HCT116 (cell line): ENCODE data around the gene PTX3. TPM values are rescaled to one million over a fixed set of nuclear protein-coding genes. Genes with fewer than 3 reads are reported as not detected.

Experiments used
- ATAC-seq: fragments of 200-7000 bp; cut with Tn5 transposase; 2 replicates; pipeline ENCODE4 v1.9.1; 2020; ENCODE audit warnings: mild to moderate bottlenecking, moderate library complexity
- BruUV-seq: library from RNA; stranded (reverse); fragments of 400-500 nt; replicated peaks from 2 replicates; lab custom pipeline; 2021; lab: Mats Ljungman, UMichigan
- CTCF ChIA-PET: fragments of 300-600 bp; sonication (Branson Sonifier 250); formaldehyde crosslinking; loops from one replicate; lab custom pipeline; 2021; ENCODE audit warnings: antibody characterized with exemption; lab: Charles Lee
- POLR2A ChIA-PET: fragments of 300-600, 350-600 bp; sonication (Branson Sonifier 250); formaldehyde crosslinking; loops from one replicate; lab custom pipeline; 2021; ENCODE audit warnings: antibody characterized with exemption; lab: Charles Lee
- RAD21 ChIA-PET, 2 experiments: fragments of 300-600 bp; sonication (Branson Sonifier 250); formaldehyde crosslinking; loops; one replicate each; lab custom pipeline; 2023; ENCODE audit warnings: low total read pairs in 2 of 2; ENCODE audit not compliant: uncharacterized antibody in 2 of 2, unreplicated experiment in 2 of 2, low non-redundant PET in 1 of 2; lab: Charles Lee
- DNase-seq: peaks from one replicate; pipeline ENCODE4 v3.0.0-alpha.2; 2010; ENCODE audit warnings: low read depth, low spot score
- H2AFZ ChIP-seq: fragments of 200-600 bp; shearing (Covaris generic), sonication (generic); 2 replicates; pipeline ENCODE4 v1.6.1; 2017; ENCODE audit warnings: low read depth, mixed run types, mixed read lengths, antibody characterized with exemption, low read length; ENCODE audit not compliant: poor library complexity, severe bottlenecking
- H3K27ac ChIP-seq: 2 replicates; pipeline ENCODE4 v1.5.1; 2012; ENCODE audit warnings: low read depth, low read length
- H3K27me3 ChIP-seq: fragments of 200-600 bp; sonication (generic); 2 replicates; pipeline ENCODE4 v1.6.1; 2016; ENCODE audit warnings: mixed run types, low read length, mixed read lengths; ENCODE audit not compliant: insufficient read depth
- H3K36me3 ChIP-seq, 2 experiments: fragments of 200-500 bp in 1 of 2; fragments of 200-600 bp in 1 of 2; sonication (Bioruptor generic) in 1 of 2; sonication (generic) in 1 of 2; 2 replicates each; pipeline versions ENCODE4 v1.5.1 to v1.6.1; 2014 to 2016; ENCODE audit warnings: low read length in 2 of 2, inconsistent platforms in 1 of 2, mixed read lengths in 1 of 2, mixed run types in 1 of 2; ENCODE audit not compliant: insufficient read depth in 2 of 2, control insufficient read depth in 1 of 2
- H3K4me1 ChIP-seq, 2 experiments: fragments of 200-600 bp in 1 of 2; sonication (generic) in 1 of 2; 2 replicates each; pipeline versions ENCODE4 v1.5.1 to v1.6.1; 2012 to 2017; ENCODE audit warnings: low read length in 2 of 2, inconsistent platforms in 1 of 2, mild to moderate bottlenecking in 1 of 2, mixed read lengths in 1 of 2, mixed run types in 1 of 2, moderate library complexity in 1 of 2; ENCODE audit not compliant: insufficient read depth in 2 of 2, control insufficient read depth in 1 of 2
- H3K4me2 ChIP-seq: fragments of 200-600 bp; sonication (generic); 2 replicates; pipeline ENCODE4 v1.6.1; 2017; ENCODE audit warnings: mixed run types, low read length, mixed read lengths
- H3K4me3 ChIP-seq, 2 experiments: fragments of 200-600 bp in 1 of 2; sonication (generic) in 1 of 2; replicated peaks in 1 of 2; 2 replicates each; pipeline ENCODE4 v1.5.1; 2011 to 2016; ENCODE audit warnings: low read length in 2 of 2, control low read depth in 1 of 2, low read depth in 1 of 2, mild to moderate bottlenecking in 1 of 2, mixed read lengths in 1 of 2, mixed run types in 1 of 2
- H3K79me2 ChIP-seq: fragments of 200-600 bp; sonication (generic); 2 replicates; pipeline ENCODE4 v1.6.1; 2017; ENCODE audit warnings: mild to moderate bottlenecking, mixed run types, low read length, moderate library complexity, mixed read lengths; ENCODE audit not compliant: insufficient read depth
- H3K9ac ChIP-seq: fragments of 200-600 bp; sonication (generic); 2 replicates; pipeline ENCODE4 v1.6.1; 2016; ENCODE audit warnings: low read length, mixed read lengths
- H3K9me2 ChIP-seq: fragments of 200-600 bp; sonication (generic), shearing (Covaris generic); 2 replicates; pipeline ENCODE4 v1.6.1; 2017; ENCODE audit warnings: mixed run types, mild to moderate bottlenecking, moderate library complexity; ENCODE audit not compliant: insufficient read depth
- H3K9me3 ChIP-seq, 2 experiments: fragments of 200-500 bp in 1 of 2; fragments of 200-600 bp in 1 of 2; sonication (Bioruptor generic) in 1 of 2; sonication (generic) in 1 of 2; 2 replicates each; pipeline ENCODE4 v1.6.1; 2014 to 2017; ENCODE audit warnings: low read length in 2 of 2, mixed read lengths in 2 of 2, inconsistent platforms in 1 of 2, low read depth in 1 of 2, mild to moderate bottlenecking in 1 of 2, mixed run types in 1 of 2, moderate library complexity in 1 of 2; ENCODE audit not compliant: control insufficient read depth in 1 of 2, insufficient read depth in 1 of 2
- H4K20me1 ChIP-seq: fragments of 200-600 bp; sonication (generic), shearing (Covaris generic); 2 replicates; pipeline ENCODE4 v1.6.1; 2017; ENCODE audit warnings: mixed run types, mild to moderate bottlenecking, moderate library complexity; ENCODE audit not compliant: insufficient read depth
- CBX3 ChIP-seq: IDR thresholded peaks from 2 replicates; pipeline ENCODE4 v1.6.1; 2012; ENCODE audit warnings: low read depth
- CEBPB ChIP-seq: IDR thresholded peaks from 2 replicates; pipeline ENCODE4 v1.6.1; 2012; ENCODE audit warnings: low read depth
- ELF1 ChIP-seq: IDR thresholded peaks from 2 replicates; pipeline ENCODE4 v1.6.1; 2012; ENCODE audit warnings: low read depth, borderline replicate concordance
- FOSL1 ChIP-seq: IDR thresholded peaks from 2 replicates; pipeline ENCODE4 v1.6.1; 2012; ENCODE audit warnings: low read depth
- JUND ChIP-seq: IDR thresholded peaks from 2 replicates; pipeline ENCODE4 v1.6.1; 2012
- POLR2A ChIP-seq: IDR thresholded peaks from 2 replicates; pipeline ENCODE4 v1.7.0; 2011; ENCODE audit warnings: borderline replicate concordance; ENCODE audit not compliant: insufficient read depth, insufficient read length; ENCODE audit errors: extremely low read depth
- POLR2AphosphoS5 ChIP-seq: IDR thresholded peaks from 2 replicates; pipeline ENCODE4 v1.6.1; 2011; ENCODE audit warnings: mild to moderate bottlenecking, low read depth, low read length, moderate library complexity
- RAD21 ChIP-seq: IDR thresholded peaks from 2 replicates; pipeline ENCODE4 v1.6.1; 2012; ENCODE audit warnings: low read depth, mild to moderate bottlenecking
- SP1 ChIP-seq: IDR thresholded peaks from 2 replicates; pipeline ENCODE4 v1.6.1; 2012; ENCODE audit warnings: low read depth
- TCF7L2 ChIP-seq: IDR thresholded peaks from 2 replicates; pipeline ENCODE4 v1.7.0; 2011; ENCODE audit warnings: borderline replicate concordance, inconsistent platforms; ENCODE audit not compliant: insufficient read depth, insufficient read length; ENCODE audit errors: extremely low read depth
- YY1 ChIP-seq: IDR thresholded peaks from 2 replicates; pipeline ENCODE4 v1.6.1; 2011; ENCODE audit warnings: low read length, low read depth, moderate library complexity, mild to moderate bottlenecking; ENCODE audit not compliant: insufficient replicate concordance; ENCODE audit errors: extremely low read depth
- ZFX ChIP-seq: fragments of 450-650 bp; IDR thresholded peaks from 2 replicates; pipeline ENCODE4 v1.6.1; 2017
- intact Hi-C: fragments of 100-400 bp; cut with micrococcal nuclease; formaldehyde crosslinking; loops from 2 replicates; pipeline ENCODE4 v1.10.0; 2022
- total RNA-seq: library from RNA; stranded (reverse); gene quantifications from one replicate; pipeline ENCODE4 v1.2.1, GENCODE V29; 2021; ENCODE audit not compliant: unreplicated experiment
- TF ChIP-seq, protein P1 (sequence below): IDR thresholded peaks from 2 replicates; pipeline ENCODE4 v1.6.1; 2012
- TF ChIP-seq, protein P2 (sequence below): IDR thresholded peaks from 2 replicates; pipeline ENCODE4 v1.6.1; 2012
- TF ChIP-seq, protein P3 (sequence below): IDR thresholded peaks from 2 replicates; pipeline ENCODE4 v1.6.1; 2011; ENCODE audit warnings: mild to moderate bottlenecking, low read length, moderate library complexity; ENCODE audit not compliant: insufficient replicate concordance; ENCODE audit errors: extremely low read depth
- TF ChIP-seq, protein P4 (sequence below): IDR thresholded peaks from 2 replicates; pipeline ENCODE4 v1.6.1; 2012; ENCODE audit warnings: low read depth

Gene PTX3
- total RNA-seq, 1 experiment from 2014 or later: 0.37 TPM

DNA sequence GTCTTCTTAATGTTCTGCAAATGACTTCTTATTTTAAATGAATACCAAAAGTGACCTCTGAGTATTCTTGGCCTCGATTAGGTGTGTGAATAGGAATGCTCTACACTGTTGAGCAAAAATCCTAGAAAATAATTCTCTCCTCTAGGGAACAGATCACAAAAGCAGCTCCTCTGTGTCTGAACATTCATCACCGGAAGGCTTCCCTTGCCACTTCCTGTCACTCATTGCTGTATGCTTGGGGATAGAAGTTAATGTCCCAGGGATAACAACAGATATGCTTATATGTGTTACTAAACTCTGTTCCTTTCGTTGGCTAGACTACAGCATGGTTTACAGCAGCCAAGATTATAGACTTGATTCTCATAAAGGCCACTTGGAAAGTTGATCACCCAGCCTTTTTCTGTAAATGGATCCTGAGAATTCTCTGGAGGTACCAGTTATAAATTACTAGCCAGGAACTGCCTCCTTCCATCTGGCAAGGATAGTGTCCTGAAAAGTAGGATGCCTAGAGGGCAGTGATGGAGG lies 16.0 kb upstream of the PTX3 start:
- ATAC-seq (no peak), DNase-seq (no peak)
- RAD21 ChIA-PET: no interaction called here
- no peak overlapping the region for H2AFZ ChIP-seq
- BruUV-seq: no TSS peak
- H3K4me1 ChIP-seq: no peaks in the 10 kb centered on the region
- H3K27ac ChIP-seq: no peak overlapping the region
- H3K36me3 ChIP-seq: no peaks in the 10 kb centered on the region
- H3K4me2 ChIP-seq: no peak overlapping the region
- POLR2A ChIA-PET: no interaction called here
- H3K79me2 ChIP-seq: no peaks in the 10 kb centered on the region
- CTCF ChIA-PET: no interaction called here
- intact Hi-C loops: no loop called here
- no peak overlapping the region for H3K4me3 ChIP-seq
- no peaks in the 10 kb centered on the region for H3K9me2 ChIP-seq
- TF ChIP-seq JUND (no peak), CEBPB (no peak), FOSL1 (no peak), TCF7L2 (no peak), POLR2A (no peak), RAD21 (no peak), YY1 (no peak), ZFX (no peak), ELF1 (no peak), POLR2AphosphoS5 (no peak), SP1 (no peak), CBX3 (no peak)
- TF ChIP-seq, protein P1, sequence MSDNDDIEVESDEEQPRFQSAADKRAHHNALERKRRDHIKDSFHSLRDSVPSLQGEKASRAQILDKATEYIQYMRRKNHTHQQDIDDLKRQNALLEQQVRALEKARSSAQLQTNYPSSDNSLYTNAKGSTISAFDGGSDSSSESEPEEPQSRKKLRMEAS: no peak
- TF ChIP-seq, protein P2, sequence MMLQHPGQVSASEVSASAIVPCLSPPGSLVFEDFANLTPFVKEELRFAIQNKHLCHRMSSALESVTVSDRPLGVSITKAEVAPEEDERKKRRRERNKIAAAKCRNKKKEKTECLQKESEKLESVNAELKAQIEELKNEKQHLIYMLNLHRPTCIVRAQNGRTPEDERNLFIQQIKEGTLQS: no peak
- TF ChIP-seq, protein P3, sequence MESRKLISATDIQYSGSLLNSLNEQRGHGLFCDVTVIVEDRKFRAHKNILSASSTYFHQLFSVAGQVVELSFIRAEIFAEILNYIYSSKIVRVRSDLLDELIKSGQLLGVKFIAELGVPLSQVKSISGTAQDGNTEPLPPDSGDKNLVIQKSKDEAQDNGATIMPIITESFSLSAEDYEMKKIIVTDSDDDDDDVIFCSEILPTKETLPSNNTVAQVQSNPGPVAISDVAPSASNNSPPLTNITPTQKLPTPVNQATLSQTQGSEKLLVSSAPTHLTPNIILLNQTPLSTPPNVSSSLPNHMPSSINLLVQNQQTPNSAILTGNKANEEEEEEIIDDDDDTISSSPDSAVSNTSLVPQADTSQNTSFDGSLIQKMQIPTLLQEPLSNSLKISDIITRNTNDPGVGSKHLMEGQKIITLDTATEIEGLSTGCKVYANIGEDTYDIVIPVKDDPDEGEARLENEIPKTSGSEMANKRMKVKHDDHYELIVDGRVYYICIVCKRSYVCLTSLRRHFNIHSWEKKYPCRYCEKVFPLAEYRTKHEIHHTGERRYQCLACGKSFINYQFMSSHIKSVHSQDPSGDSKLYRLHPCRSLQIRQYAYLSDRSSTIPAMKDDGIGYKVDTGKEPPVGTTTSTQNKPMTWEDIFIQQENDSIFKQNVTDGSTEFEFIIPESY: no peak
- TF ChIP-seq, protein P4, sequence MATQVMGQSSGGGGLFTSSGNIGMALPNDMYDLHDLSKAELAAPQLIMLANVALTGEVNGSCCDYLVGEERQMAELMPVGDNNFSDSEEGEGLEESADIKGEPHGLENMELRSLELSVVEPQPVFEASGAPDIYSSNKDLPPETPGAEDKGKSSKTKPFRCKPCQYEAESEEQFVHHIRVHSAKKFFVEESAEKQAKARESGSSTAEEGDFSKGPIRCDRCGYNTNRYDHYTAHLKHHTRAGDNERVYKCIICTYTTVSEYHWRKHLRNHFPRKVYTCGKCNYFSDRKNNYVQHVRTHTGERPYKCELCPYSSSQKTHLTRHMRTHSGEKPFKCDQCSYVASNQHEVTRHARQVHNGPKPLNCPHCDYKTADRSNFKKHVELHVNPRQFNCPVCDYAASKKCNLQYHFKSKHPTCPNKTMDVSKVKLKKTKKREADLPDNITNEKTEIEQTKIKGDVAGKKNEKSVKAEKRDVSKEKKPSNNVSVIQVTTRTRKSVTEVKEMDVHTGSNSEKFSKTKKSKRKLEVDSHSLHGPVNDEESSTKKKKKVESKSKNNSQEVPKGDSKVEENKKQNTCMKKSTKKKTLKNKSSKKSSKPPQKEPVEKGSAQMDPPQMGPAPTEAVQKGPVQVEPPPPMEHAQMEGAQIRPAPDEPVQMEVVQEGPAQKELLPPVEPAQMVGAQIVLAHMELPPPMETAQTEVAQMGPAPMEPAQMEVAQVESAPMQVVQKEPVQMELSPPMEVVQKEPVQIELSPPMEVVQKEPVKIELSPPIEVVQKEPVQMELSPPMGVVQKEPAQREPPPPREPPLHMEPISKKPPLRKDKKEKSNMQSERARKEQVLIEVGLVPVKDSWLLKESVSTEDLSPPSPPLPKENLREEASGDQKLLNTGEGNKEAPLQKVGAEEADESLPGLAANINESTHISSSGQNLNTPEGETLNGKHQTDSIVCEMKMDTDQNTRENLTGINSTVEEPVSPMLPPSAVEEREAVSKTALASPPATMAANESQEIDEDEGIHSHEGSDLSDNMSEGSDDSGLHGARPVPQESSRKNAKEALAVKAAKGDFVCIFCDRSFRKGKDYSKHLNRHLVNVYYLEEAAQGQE: no peak
- TF ChIP-seq, all 23 proteins: peak for 0
- Histone ChIP-seq H3K9ac (no peak overlapping the region), H3K9me3 (no peaks in the 10 kb centered on the region), H4K20me1 (no peaks in the 10 kb centered on the region), H3K27me3 (no peaks in the 10 kb centered on the region)
